Activated CD8-positive, alpha-beta memory T cell treated with anti-CD3 and anti-CD28 coated beads for 1 hour (primary cell): ENCODE results near the gene SIPA1L3.

ENCODE experiments used
- DNase-seq, 2 donors: peaks; one replicate each; pipeline ENCODE4 v3.0.0-alpha.2; 2020; ENCODE audit warnings: low read depth in 1 of 2; ENCODE audit errors: extremely low read depth in 1 of 2

Gene SIPA1L3

GRCh38 chr19:38139122-38139521, 232.1 kb downstream of the SIPA1L3 start:
- DNase-seq: no peak

DNA sequence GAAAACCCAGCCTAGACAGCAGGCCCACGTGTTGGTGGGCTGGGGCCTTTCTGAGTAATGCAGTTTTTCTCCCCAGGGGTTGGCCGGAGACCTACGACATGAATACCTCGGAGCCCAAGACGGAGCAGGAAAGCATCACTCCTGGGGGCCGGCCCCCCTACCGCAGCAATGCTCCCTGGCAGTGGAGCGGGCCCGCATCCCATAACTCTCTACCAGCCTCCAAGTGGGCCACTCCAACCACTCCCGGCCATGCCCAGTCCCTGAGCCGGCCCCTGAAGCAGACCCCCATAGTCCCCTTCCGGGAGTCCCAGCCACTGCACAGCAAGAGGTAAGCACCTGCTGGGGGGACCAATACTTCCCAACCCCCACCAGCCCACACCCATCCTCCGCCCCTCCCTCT, 234.1 kb downstream of the SIPA1L3 start:
- no peak for DNase-seq

DNA sequence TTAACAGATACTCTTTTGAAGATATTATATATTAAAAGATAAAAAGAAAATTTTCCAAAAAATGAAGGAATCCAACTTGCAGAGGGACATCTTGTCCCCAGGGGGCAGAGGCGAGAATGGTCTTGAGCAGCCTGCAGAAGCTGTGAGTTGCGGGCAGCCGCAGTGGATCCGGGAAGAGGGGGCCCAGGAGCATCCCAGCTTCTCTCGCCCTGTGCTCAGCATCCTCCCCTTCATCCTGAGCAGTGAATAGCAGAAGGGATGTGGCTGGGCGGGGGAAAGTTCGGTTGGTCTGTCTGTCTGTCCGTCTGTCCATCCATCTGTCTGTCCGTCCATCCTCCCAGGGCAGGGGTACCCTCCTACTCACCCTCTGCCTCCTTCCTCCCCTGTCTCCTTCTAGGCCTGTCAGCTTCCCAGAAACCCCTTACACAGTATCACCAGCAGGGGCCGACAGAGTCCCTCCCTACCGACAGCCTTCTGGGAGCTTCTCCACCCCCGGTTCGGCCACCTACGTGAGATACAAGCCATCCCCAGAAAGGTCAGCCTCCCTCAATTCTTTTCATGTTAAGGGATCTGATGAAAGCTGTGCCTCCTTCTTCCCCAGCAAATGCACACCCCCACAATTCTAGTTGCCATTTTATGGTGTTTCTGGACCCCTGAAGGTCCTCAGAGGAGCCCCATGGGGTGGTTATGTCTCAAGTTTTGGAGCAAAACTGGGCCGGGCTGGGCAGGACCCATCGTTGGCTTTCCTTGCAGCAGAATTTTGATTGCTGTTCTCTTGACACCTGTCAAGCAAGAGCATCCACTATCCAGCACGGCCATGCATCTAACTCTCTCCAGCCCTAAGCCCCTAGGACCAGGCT, 235.4 kb downstream of the SIPA1L3 start:
- DNase-seq: no peak

GRCh38 chr19:38143847-38144246, 236.8 kb downstream of the SIPA1L3 start:
- no peak for DNase-seq

DNA sequence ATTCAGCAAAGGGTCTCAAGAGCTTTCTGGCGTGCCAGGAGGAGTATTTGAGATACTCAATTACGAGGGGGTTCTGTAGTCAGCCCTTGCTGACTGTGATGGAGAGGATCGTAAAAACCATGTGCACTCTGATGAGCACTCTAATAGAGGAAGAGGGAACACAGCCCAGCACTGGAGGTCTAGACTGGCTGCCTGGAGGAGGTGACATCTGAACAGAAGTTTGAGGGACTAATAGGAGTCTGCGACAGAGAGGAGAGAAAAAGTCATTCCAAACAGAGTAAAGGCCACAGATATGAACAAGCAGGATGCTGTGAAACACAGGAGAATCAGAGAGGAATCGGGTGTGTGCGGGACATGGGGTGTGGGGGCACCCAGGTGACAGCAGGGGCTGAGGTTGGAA, 237.7 kb downstream of the SIPA1L3 start:
- no peak for DNase-seq

GRCh38 chr19:38145623-38146022, 238.6 kb downstream of the SIPA1L3 start:
- no peak for DNase-seq

GRCh38 chr19:38148337-38148736, 241.3 kb downstream of the SIPA1L3 start:
- DNase-seq: no peak

DNA sequence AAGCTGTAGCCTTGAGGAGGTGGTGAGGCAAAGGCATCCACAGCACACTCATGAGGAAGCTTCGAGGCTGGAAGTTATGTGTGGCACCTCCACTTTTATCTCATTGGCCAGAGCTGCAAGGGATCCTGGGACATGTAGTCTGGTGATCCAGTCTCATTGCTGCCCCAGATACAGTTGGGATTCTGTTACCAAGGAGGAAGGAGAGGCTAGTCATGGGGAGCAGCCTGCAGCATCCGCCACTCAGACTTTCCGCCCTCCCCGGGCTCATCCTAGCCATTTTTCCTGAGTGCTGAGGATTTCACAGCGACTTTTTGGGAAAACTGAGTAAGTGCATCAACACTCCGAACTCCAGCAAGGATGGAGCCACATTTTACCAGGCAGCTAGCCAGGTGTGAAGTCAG, 242.7 kb downstream of the SIPA1L3 start:
- DNase-seq: no peak

- no peak for DNase-seq
Observed at GRCh38 chr19:38151242-38151641, 244.2 kb downstream of the SIPA1L3 start.

- DNase-seq: no peak
Observed at GRCh38 chr19:38152461-38153379, 245.7 kb downstream of the SIPA1L3 start.

GRCh38 chr19:38155453-38155852, 248.4 kb downstream of the SIPA1L3 start:
- DNase-seq: no peak

DNA sequence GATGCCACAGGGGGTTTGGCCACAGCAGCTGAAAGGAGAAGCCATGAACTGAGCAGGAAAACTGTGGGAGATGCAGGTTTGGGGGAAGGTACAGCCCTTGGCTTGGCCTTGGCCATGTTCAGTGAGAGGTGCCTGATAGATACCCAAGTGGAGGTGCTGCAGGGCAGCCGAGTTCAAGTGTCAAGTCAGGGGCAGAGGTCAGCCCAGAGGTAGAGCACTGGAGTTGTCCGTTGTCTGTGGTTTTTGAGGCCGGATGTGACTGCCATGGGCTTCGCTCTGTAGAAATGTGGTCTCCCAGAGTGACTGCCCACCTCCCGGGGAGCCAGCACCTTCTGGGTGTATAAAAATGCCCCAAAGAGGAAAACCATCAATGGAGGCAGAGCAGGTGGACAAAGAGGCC, 251.7 kb downstream of the SIPA1L3 start:
- DNase-seq: no peak

GRCh38 chr19:38162094-38162493, 255.1 kb downstream of the SIPA1L3 start:
- DNase-seq: no peak

DNA sequence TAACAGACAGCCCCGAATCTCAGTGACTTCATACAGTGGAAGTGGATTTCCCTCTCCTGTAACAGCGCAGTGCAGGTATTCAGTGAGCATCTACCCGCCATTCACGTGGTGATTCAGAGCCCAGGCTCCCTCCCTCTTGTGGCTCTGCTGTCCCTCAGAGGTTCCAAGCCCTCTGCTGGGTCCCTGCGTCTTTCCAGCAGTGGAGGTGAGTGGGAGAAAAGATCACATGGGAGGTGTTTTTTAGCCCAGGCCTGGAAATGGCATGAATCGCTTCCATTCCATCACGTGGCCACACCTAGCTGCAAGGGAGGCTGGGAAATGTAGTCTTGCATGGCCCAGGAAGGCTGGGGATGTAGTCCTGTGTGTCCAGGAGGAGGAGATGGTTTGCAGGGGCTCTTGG, 255.6 kb downstream of the SIPA1L3 start:
- no peak for DNase-seq

DNA sequence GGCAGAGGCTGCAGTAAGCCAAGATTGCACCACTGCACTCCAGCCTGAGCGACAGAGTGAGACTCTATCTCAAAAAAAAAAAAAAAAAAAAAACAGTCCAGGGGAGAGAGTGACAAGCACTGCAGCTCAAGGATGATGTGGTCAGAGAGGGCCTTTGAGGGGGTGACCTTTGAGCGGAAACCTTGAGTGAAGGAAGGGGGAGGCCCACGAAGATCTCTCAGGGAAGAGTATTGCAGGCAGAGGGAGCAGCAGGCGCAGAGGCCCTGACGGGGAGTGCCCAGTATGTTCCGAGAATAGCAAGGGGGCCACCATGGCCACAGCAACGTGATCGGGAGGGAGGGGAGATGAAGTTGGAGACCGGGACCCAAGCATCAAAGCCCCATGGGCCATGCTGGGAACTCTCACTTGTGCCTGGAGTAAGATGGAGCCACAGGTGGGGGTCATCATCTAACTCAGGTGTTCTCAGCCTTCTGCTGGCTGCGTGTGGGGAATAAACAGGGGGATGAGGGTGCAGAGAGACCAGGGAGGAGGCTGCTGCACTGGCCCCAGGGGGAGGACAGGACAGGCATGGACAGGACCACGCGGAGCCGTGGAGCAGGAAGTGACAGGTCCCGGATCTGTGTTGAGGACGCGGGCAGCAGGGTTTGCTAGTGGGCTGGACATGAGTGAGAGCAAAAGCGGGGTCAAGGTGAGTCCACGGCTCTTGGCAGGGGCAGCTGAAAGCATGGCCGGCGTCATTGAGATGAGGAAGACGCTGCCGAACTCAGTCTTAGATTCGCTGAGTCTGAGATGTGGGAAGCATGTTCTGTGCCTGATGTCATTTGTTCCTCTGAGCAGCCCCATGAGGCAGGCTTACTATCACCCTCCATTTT, 256.6 kb downstream of the SIPA1L3 start:
- no peak for DNase-seq

- DNase-seq: no peak
Observed at GRCh38 chr19:38164526-38164925, 257.5 kb downstream of the SIPA1L3 start.

DNA sequence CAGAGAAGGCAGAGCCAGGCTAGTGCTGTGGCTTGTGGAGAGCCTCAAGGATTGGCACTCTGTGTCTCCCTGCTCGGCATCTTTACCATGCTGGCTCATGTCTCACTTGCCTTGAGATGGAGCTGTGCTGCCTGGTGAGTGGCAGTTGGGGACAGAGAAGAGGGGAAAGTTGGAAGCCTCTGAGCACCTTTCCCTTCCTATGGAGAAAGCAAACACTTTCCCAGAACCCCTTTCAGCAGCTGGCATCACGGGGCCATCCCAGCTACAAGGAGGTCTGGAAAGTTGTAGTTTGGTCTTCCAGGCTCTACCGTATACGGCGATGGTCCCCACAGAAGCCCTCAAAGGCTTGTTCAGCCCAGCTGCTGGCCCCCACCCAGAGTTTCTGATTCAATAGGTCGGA, 258.3 kb downstream of the SIPA1L3 start:
- DNase-seq: no peak

- no peak for DNase-seq
Observed at GRCh38 chr19:38168637-38169036, 261.6 kb downstream of the SIPA1L3 start.

GRCh38 chr19:38170334-38170733, 263.3 kb downstream of the SIPA1L3 start:
- DNase-seq: no peak

- DNase-seq: no peak
Observed at GRCh38 chr19:38172001-38172400, 265.0 kb downstream of the SIPA1L3 start.
